DND-41 (cell line): ENCODE data around the gene LRRC74B.

Experiments used
- ATAC-seq: fragments of 200-7000 bp; cut with Tn5 transposase; 3 replicates; pipeline ENCODE4 v1.9.1; 2021; ENCODE audit warnings: low read depth; ENCODE audit not compliant: insufficient read depth
- DNase-seq: peaks from one replicate; pipeline ENCODE4 v3.0.0-alpha.2; 2020
- H2AFZ ChIP-seq: 2 replicates; pipeline ENCODE4 v1.6.0; 2012; ENCODE audit warnings: low read depth, low read length
- H3K27ac ChIP-seq: 2 replicates; pipeline ENCODE4 v1.5.1; 2012; ENCODE audit warnings: low read length, inconsistent platforms
- H3K27me3 ChIP-seq: fragments of 200-600 bp; sonication (generic); 2 replicates; pipeline ENCODE4 v1.6.0; 2012; ENCODE audit warnings: low read length, mild to moderate bottlenecking, inconsistent platforms; ENCODE audit not compliant: insufficient read depth, poor library complexity
- H3K36me3 ChIP-seq: 2 replicates; pipeline ENCODE4 v1.5.1; 2012; ENCODE audit warnings: low read length, inconsistent platforms; ENCODE audit not compliant: insufficient read depth
- H3K4me1 ChIP-seq: 2 replicates; pipeline ENCODE4 v1.5.1; 2012; ENCODE audit warnings: mild to moderate bottlenecking, low read length; ENCODE audit not compliant: insufficient read depth
- H3K4me2 ChIP-seq: 2 replicates; pipeline ENCODE4 v1.6.0; 2012; ENCODE audit warnings: mild to moderate bottlenecking, moderate library complexity, low read length, inconsistent platforms; ENCODE audit not compliant: insufficient read depth
- H3K4me3 ChIP-seq, 2 experiments: fragments of 200-600 bp in 1 of 2; shearing (Covaris generic) in 1 of 2; 2 replicates each; pipeline ENCODE4 v1.5.1; 2012 to 2016; ENCODE audit warnings: inconsistent platforms in 2 of 2, low read length in 2 of 2, mild to moderate bottlenecking in 2 of 2, low read depth in 1 of 2, moderate library complexity in 1 of 2
- H3K79me2 ChIP-seq: 2 replicates; pipeline ENCODE4 v1.6.0; 2012; ENCODE audit warnings: low read length, inconsistent platforms; ENCODE audit not compliant: insufficient read depth
- H3K9ac ChIP-seq: 2 replicates; pipeline ENCODE4 v1.6.0; 2012; ENCODE audit warnings: low read depth, mild to moderate bottlenecking, inconsistent platforms, low read length, moderate library complexity
- H3K9me3 ChIP-seq: 2 replicates; pipeline ENCODE4 v1.5.1; 2012; ENCODE audit warnings: low read length, moderate library complexity, mild to moderate bottlenecking, inconsistent platforms; ENCODE audit not compliant: insufficient read depth, severe bottlenecking
- H4K20me1 ChIP-seq: 2 replicates; pipeline ENCODE4 v1.6.0; 2012; ENCODE audit warnings: low read length; ENCODE audit not compliant: insufficient read depth
- EZH2 ChIP-seq: IDR thresholded peaks from 3 replicates; pipeline ENCODE4 v1.6.1; 2012; ENCODE audit warnings: borderline replicate concordance, low read depth, mild to moderate bottlenecking, moderate library complexity, low read length, inconsistent platforms; ENCODE audit not compliant: severe bottlenecking
- TF ChIP-seq, protein P1 (sequence below): IDR thresholded peaks from 2 replicates; pipeline ENCODE4 v1.5.1; 2012; ENCODE audit warnings: borderline replicate concordance, low read length, moderate library complexity, mild to moderate bottlenecking; ENCODE audit not compliant: poor library complexity, severe bottlenecking; ENCODE audit errors: extremely low read depth

Gene LRRC74B

DNA sequence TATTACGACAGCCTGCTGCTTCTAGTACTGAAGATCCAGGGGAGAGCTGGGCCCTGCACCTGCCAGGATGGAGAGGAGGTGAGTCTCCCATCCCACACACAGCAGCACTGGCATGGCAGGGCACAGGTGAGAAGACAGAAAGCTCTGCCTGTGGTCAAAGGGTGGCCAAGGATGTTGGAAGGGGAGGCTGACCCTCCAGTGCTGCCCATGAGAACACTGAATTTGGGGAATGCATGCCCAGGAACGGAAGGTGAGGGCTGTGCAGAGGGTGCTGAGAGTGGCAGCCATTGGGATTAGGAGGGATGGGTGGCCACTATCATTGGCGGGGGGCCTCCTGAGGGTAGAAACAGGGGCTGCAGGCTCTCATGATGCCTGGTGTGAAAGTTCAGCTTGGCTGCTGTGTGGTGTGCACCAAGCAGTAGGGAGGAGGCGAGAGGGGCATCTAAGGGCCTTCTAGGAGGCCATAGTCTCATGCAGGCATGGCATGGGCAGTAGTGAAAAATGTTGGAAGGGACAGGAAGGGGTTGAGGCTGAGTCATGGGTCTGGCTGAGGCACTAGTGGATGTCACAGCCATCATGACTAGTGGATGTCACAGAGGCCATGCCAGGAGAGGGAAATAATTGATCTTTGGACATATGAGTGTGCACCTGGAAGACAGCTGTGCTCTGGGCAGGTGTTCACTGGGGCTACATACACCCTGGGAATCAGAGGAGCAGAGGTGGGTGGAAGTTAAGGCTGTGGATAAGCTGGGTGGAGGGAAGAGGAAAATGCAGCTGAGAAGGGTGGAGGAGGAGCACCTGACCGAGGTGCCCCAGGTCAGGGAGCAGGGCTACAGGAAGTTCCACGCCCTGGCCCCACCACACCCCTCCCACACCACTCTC, 2.5 kb upstream of the LRRC74B start:
- DNase-seq (no peak), ATAC-seq (no peak)
- Histone ChIP-seq H3K36me3 (no peaks in the 10 kb centered on the region), H3K4me2 (no peak overlapping the region), H3K27ac (no peak overlapping the region), H4K20me1 (peaks cover 3% of the 10 kb centered on the region; the same call in 1 of the 2 replicates), H3K9me3 (no peaks in the 10 kb centered on the region), H3K27me3 (peaks cover 21% of the 10 kb centered on the region), H3K4me1 (no peaks in the 10 kb centered on the region), H3K79me2 (no peaks in the 10 kb centered on the region), H3K9ac (no peak overlapping the region), H3K4me3 (no peak overlapping the region), H2AFZ (no peak overlapping the region)
- no peak for TF ChIP-seq EZH2
- TF ChIP-seq, protein P1, sequence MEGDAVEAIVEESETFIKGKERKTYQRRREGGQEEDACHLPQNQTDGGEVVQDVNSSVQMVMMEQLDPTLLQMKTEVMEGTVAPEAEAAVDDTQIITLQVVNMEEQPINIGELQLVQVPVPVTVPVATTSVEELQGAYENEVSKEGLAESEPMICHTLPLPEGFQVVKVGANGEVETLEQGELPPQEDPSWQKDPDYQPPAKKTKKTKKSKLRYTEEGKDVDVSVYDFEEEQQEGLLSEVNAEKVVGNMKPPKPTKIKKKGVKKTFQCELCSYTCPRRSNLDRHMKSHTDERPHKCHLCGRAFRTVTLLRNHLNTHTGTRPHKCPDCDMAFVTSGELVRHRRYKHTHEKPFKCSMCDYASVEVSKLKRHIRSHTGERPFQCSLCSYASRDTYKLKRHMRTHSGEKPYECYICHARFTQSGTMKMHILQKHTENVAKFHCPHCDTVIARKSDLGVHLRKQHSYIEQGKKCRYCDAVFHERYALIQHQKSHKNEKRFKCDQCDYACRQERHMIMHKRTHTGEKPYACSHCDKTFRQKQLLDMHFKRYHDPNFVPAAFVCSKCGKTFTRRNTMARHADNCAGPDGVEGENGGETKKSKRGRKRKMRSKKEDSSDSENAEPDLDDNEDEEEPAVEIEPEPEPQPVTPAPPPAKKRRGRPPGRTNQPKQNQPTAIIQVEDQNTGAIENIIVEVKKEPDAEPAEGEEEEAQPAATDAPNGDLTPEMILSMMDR, result no peak

DNA sequence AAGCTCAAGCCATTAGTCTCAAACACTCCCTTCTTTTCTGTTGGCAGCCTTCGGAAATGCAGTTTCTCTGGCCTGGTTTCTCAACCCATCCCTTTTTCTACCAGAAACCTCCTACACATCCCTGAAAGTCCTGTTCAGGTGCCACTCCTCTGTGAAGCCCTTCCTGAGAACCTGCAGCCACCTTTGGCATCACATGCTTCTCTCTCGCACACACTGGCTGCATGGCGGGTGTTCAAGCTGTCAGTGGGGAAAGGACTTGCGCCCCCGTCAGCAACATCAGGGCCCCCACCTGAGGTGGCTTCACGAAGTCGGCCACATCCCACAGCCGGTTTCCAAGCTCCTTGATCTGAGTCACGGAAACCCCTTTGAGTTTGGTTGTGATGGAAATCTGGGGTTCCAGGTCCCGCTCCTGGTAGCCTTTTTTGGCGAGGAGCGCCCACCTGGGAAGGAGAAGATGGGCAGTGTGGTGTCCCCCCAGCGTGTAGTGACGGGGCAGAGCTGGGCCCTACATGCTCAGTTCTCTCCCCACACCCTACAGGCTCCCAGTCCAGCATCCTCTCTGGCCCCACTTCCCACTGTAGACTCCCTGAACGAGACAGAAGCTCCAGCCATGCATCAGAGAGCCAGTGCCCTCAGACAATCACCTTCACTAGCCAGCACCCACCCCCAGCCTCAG, 1.7 kb upstream of the LRRC74B start:
- no peak for DNase-seq
- Histone ChIP-seq H3K79me2 (no peaks in the 10 kb centered on the region), H3K4me1 (no peaks in the 10 kb centered on the region), H3K9me3 (no peaks in the 10 kb centered on the region), H3K36me3 (no peaks in the 10 kb centered on the region), H3K27ac (no peak overlapping the region), H3K4me2 (no peak overlapping the region), H3K9ac (no peak overlapping the region), H3K4me3 (no peak overlapping the region), H4K20me1 (peaks cover 3% of the 10 kb centered on the region; the same call in 1 of the 2 replicates), H3K27me3 (peaks cover 21% of the 10 kb centered on the region), H2AFZ (no peak overlapping the region)
- TF ChIP-seq, protein P1, result no peak
- no peak for TF ChIP-seq EZH2
- no peak for ATAC-seq

DNA sequence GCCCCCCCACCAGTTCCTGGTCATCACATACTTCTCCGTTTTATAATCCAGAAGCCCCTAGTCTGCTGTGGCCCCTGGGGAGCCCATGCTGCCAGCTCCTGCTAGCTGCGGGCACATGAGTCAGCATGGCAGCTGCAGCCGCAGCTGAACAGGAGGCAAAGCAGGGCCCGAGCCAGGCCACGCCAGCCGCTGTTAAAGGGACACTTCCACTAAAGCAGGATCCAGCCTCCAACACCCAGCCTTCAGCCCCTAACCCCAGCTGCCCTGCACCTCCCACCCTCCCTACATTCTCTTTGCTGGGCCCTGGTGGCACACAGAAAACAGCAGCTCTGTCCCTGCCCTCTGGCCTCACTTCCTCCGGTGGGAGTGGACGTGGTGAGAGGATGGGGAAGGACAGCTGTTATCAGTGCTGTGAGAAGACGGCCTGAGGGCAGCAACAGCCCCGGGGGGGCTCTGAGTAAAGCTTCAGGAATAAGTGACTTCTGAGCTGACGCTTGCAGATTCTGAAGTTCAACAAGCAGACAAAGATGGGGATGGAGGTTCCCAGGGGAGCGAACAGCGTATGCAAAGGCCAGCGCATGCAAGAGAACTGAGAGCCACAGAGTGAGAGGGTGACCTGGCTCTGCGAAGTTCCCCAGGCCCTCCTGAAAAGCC, 688 bp upstream of the LRRC74B start:
- Histone ChIP-seq H4K20me1 (peaks cover 3% of the 10 kb centered on the region; the same call in 1 of the 2 replicates), H3K9ac (no peak overlapping the region), H3K4me2 (no peak overlapping the region), H3K4me3 (no peak overlapping the region), H2AFZ (no peak overlapping the region), H3K4me1 (no peaks in the 10 kb centered on the region), H3K27me3 (peaks cover 21% of the 10 kb centered on the region), H3K36me3 (no peaks in the 10 kb centered on the region), H3K79me2 (no peaks in the 10 kb centered on the region), H3K27ac (no peak overlapping the region), H3K9me3 (no peaks in the 10 kb centered on the region)
- ATAC-seq (peak; percentile 43; the same call in 1 of the 3 replicates), DNase-seq (peak; percentile 21)
- TF ChIP-seq, protein P1, result no peak
- no peak for TF ChIP-seq EZH2
